HL-60 (cell line): ENCODE measurements around the gene DUSP7.

Experiments
- DNase-seq, 2 experiments: peaks; one replicate each; pipeline ENCODE4 v3.0.0-alpha.2; 2010 to 2020; ENCODE audit warnings: low read depth in 1 of 2, low spot score in 1 of 2
- H3K27ac ChIP-seq: fragments of 250-450 bp; sonication (Bioruptor Pico); replicated peaks from 2 replicates; pipeline ENCODE4 v1.5.1; 2020; ENCODE audit warnings: mild to moderate bottlenecking, moderate library complexity
- H3K27me3 ChIP-seq: fragments of 250-450 bp; sonication (Bioruptor Pico); 2 replicates; pipeline ENCODE4 v1.5.1; 2021; ENCODE audit warnings: mild to moderate bottlenecking, moderate library complexity; ENCODE audit not compliant: insufficient read depth, poor library complexity, severe bottlenecking
- H3K4me3 ChIP-seq: replicated peaks from 2 replicates; pipeline ENCODE4 v1.5.1; 2011; ENCODE audit warnings: mild to moderate bottlenecking, control low read depth, low read length; ENCODE audit not compliant: insufficient read depth
- GABPA ChIP-seq: IDR thresholded peaks from 2 replicates; pipeline ENCODE4 v1.6.1; 2012; ENCODE audit warnings: low read depth
- POLR2AphosphoS5 ChIP-seq: IDR thresholded peaks from 2 replicates; pipeline ENCODE4 v1.6.1; 2012; ENCODE audit warnings: low read depth
- SPI1 ChIP-seq: IDR thresholded peaks from 2 replicates; pipeline ENCODE4 v1.6.1; 2012; ENCODE audit warnings: low read depth, mild to moderate bottlenecking, borderline replicate concordance
- TF ChIP-seq, protein P1 (sequence below): IDR thresholded peaks from 2 replicates; pipeline ENCODE4 v1.6.1; 2012; ENCODE audit warnings: low read depth; ENCODE audit not compliant: insufficient replicate concordance
- TF ChIP-seq, protein P2 (sequence below): IDR thresholded peaks from one replicate; pipeline ENCODE4 v1.5.1; 2011; ENCODE audit warnings: low read length, control low read depth, inconsistent platforms; ENCODE audit not compliant: insufficient read depth

DUSP7 gene

DNA sequence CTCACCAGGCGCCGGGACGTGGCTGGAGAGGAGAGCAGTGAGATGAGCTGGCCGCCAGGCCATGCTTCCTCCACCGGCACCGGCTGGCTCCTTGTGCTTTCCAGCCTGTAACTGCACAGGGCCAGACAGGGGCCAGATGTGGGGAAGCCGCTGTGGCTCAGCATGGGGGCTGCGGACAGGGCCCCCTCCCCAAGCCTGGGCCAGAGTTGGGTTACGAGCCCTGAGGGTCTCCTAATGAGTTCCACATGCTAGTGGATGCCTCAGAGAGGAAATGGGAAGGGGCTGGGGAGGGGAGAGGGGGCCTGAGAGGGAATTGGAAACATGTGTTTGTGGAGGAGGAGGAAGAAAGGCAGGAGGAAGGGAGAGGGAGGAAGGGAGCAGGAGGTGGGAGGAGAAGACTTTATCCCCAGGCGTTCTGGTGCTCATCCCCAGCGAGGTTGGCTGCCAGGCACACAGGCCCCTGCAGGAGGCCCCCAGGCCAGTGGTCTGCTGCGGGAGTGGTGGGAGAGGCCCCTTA is 11.7 kb upstream of the DUSP7 start:
- DNase-seq, result no peak
- H3K27ac ChIP-seq, result no peak overlapping the region
- no peak overlapping the region for H3K4me3 ChIP-seq
- no peak for TF ChIP-seq SPI1
- TF ChIP-seq POLR2AphosphoS5, result no peak
- TF ChIP-seq, protein P1, sequence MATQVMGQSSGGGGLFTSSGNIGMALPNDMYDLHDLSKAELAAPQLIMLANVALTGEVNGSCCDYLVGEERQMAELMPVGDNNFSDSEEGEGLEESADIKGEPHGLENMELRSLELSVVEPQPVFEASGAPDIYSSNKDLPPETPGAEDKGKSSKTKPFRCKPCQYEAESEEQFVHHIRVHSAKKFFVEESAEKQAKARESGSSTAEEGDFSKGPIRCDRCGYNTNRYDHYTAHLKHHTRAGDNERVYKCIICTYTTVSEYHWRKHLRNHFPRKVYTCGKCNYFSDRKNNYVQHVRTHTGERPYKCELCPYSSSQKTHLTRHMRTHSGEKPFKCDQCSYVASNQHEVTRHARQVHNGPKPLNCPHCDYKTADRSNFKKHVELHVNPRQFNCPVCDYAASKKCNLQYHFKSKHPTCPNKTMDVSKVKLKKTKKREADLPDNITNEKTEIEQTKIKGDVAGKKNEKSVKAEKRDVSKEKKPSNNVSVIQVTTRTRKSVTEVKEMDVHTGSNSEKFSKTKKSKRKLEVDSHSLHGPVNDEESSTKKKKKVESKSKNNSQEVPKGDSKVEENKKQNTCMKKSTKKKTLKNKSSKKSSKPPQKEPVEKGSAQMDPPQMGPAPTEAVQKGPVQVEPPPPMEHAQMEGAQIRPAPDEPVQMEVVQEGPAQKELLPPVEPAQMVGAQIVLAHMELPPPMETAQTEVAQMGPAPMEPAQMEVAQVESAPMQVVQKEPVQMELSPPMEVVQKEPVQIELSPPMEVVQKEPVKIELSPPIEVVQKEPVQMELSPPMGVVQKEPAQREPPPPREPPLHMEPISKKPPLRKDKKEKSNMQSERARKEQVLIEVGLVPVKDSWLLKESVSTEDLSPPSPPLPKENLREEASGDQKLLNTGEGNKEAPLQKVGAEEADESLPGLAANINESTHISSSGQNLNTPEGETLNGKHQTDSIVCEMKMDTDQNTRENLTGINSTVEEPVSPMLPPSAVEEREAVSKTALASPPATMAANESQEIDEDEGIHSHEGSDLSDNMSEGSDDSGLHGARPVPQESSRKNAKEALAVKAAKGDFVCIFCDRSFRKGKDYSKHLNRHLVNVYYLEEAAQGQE, result no peak
- no peak for TF ChIP-seq GABPA
- TF ChIP-seq, protein P2, sequence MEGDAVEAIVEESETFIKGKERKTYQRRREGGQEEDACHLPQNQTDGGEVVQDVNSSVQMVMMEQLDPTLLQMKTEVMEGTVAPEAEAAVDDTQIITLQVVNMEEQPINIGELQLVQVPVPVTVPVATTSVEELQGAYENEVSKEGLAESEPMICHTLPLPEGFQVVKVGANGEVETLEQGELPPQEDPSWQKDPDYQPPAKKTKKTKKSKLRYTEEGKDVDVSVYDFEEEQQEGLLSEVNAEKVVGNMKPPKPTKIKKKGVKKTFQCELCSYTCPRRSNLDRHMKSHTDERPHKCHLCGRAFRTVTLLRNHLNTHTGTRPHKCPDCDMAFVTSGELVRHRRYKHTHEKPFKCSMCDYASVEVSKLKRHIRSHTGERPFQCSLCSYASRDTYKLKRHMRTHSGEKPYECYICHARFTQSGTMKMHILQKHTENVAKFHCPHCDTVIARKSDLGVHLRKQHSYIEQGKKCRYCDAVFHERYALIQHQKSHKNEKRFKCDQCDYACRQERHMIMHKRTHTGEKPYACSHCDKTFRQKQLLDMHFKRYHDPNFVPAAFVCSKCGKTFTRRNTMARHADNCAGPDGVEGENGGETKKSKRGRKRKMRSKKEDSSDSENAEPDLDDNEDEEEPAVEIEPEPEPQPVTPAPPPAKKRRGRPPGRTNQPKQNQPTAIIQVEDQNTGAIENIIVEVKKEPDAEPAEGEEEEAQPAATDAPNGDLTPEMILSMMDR, result no peak
- H3K27me3 ChIP-seq, result no peaks in the 10 kb centered on the region

DNA sequence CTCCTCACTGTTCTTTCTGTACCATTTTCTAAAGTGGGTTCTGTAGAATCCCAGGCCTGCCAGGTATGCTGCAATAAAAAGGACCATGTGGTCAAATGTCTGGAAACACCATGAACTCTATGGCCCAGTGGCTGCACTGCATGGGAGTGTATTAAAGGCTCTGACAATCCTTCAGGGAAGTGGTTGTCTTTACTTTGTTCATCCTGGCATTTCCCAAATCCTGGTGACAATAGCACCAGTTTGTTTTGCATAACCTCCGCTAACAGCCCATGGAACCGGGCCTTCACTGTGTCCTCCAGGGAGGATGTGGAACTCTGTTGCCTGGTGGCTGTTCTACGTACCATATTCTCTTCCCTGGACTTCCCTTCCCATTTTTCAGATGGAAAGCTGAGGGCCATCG is 11.2 kb upstream of the DUSP7 start:
- no peaks in the 10 kb centered on the region for H3K27me3 ChIP-seq
- DNase-seq, result no peak
- TF ChIP-seq, protein P2, result no peak
- no peak for TF ChIP-seq POLR2AphosphoS5
- TF ChIP-seq GABPA, result no peak
- TF ChIP-seq, protein P1, result no peak
- no peak for TF ChIP-seq SPI1
- H3K4me3 ChIP-seq, result no peak overlapping the region
- no peak overlapping the region for H3K27ac ChIP-seq

DNA sequence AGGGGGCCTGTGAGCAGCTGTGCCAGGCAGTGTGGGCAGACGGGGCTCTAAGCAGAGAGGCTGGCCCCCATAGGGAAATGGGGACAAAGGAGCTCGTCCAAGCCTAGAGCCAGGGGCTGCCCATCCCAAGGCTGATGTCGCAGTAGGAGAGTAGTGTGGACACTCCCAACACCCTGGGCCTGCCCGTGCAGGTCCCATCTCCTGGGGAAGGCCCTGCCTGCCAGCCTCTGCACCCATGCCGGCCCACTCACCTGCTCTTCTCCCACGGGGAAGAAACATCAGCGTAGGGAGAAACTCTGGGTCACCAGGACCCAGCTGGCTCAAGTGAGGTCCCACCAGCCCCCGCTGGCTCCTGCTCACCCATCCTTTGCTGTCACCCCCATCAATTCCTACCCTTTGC is 10.7 kb upstream of the DUSP7 start:
- DNase-seq, result no peak
- H3K27me3 ChIP-seq, result no peaks in the 10 kb centered on the region
- H3K4me3 ChIP-seq, result no peak overlapping the region
- no peak overlapping the region for H3K27ac ChIP-seq
- TF ChIP-seq POLR2AphosphoS5 (no peak), GABPA (no peak), SPI1 (no peak)
- TF ChIP-seq, protein P2, result no peak
- TF ChIP-seq, protein P1, result no peak
